Type B pancreatic cell (in vitro differentiated cells): ENCODE measurements around the gene CHCHD4. TPM values are rescaled to one million over a fixed set of nuclear protein-coding genes. Genes with fewer than 3 reads are reported as not detected.

Experiments used
- DNase-seq: peaks from one replicate; pipeline ENCODE4 v3.0.0; 2021; ENCODE audit warnings: mixed read lengths; ENCODE audit not compliant: unreplicated experiment; ENCODE audit errors: extremely low spot score
- H3K27ac Mint-ChIP-seq: 2 replicates; pipeline ENCODE4 v1.8.0; 2021; ENCODE audit warnings: mild to moderate bottlenecking, mixed read lengths
- H3K27me3 Mint-ChIP-seq: 2 replicates; pipeline ENCODE4 v1.8.0; 2021; ENCODE audit warnings: mixed read lengths
- H3K36me3 Mint-ChIP-seq: 2 replicates; pipeline ENCODE4 v1.8.0; 2021; ENCODE audit warnings: mixed read lengths
- H3K4me1 Mint-ChIP-seq: one replicate; pipeline ENCODE4 v1.8.0; 2021; ENCODE audit warnings: mixed read lengths; ENCODE audit not compliant: unreplicated experiment
- H3K4me3 Mint-ChIP-seq: 2 replicates; pipeline ENCODE4 v1.8.0; 2021; ENCODE audit warnings: mild to moderate bottlenecking, mixed read lengths
- H3K9me3 Mint-ChIP-seq: 2 replicates; pipeline ENCODE4 v1.8.0; 2021; ENCODE audit warnings: mixed read lengths
- CTCF ChIP-seq: fragments of 200-600 bp; sonication (generic); conservative IDR thresholded peaks from 2 replicates; pipeline ENCODE4 v1.5.0; 2021; ENCODE audit warnings: antibody characterized with exemption, mild to moderate bottlenecking
- total RNA-seq: library from RNA; stranded (reverse); gene quantifications from 2 replicates; pipeline ENCODE4 v1.2.1, GENCODE V29; 2021; ENCODE audit warnings: low replicate concordance

CHCHD4 gene
- total RNA-seq, 1 donor from 2014 or later = 14.1 TPM

GRCh38 chr3:14126887-14127505 is 2.3 kb upstream of the CHCHD4 start:
- peak overlapping the region; percentile 99 for H3K4me3 Mint-ChIP-seq
- no peaks in the 10 kb centered on the region for H3K27me3 Mint-ChIP-seq
- peaks cover 19% of the 10 kb centered on the region for H3K36me3 Mint-ChIP-seq
- DNase-seq = peak; percentile 31
- no peaks in the 10 kb centered on the region for H3K9me3 Mint-ChIP-seq
- peak overlapping the region; percentile 95 for H3K27ac Mint-ChIP-seq
- TF ChIP-seq CTCF = no peak
- peaks cover 30% of the 10 kb centered on the region for H3K4me1 Mint-ChIP-seq

- H3K4me1 Mint-ChIP-seq = peaks cover 30% of the 10 kb centered on the region
- peak overlapping the region; percentile 95 for H3K27ac Mint-ChIP-seq
- no peak for TF ChIP-seq CTCF
- H3K27me3 Mint-ChIP-seq = no peaks in the 10 kb centered on the region
- peak; percentile 11 for DNase-seq
- peak overlapping the region; percentile 99 for H3K4me3 Mint-ChIP-seq
- no peaks in the 10 kb centered on the region for H3K9me3 Mint-ChIP-seq
- H3K36me3 Mint-ChIP-seq = peaks cover 19% of the 10 kb centered on the region
Observed at GRCh38 chr3:14126017-14126886, 1.6 kb upstream of the CHCHD4 start.

- Mint-ChIP-seq H3K4me1 (peaks cover 30% of the 10 kb centered on the region), H3K27ac (peak overlapping the region; percentile 95), H3K27me3 (no peaks in the 10 kb centered on the region), H3K4me3 (peak overlapping the region; percentile 99), H3K9me3 (no peaks in the 10 kb centered on the region), H3K36me3 (peaks cover 23% of the 10 kb centered on the region)
- TF ChIP-seq CTCF = no peak
- peak; percentile 72 for DNase-seq
Observed at GRCh38 chr3:14125193-14126016, 735 bp upstream of the CHCHD4 start.

GRCh38 chr3:14124223-14124614 is 451 bp downstream of the CHCHD4 start:
- H3K27me3 Mint-ChIP-seq = no peaks in the 10 kb centered on the region
- no peak for TF ChIP-seq CTCF
- H3K4me1 Mint-ChIP-seq = peaks cover 30% of the 10 kb centered on the region
- H3K9me3 Mint-ChIP-seq = no peaks in the 10 kb centered on the region
- no peak for DNase-seq
- peaks cover 26% of the 10 kb centered on the region for H3K36me3 Mint-ChIP-seq
- H3K4me3 Mint-ChIP-seq = peak overlapping the region; percentile 99
- peak overlapping the region; percentile 93 for H3K27ac Mint-ChIP-seq
